HUES64 (cell line): ENCODE results near the gene TSPAN32.
"Not testable (repeated sequence)": the region's sequence is repeated elsewhere in the genome, so short reads cannot be mapped to it uniquely, and the experiment has no call there.

Experiments used
- H3K27ac ChIP-seq: 2 replicates; pipeline ENCODE4 v1.7.0; 2013; ENCODE audit warnings: low read depth, low read length, inconsistent platforms
- H3K27me3 ChIP-seq: 2 replicates; pipeline ENCODE4 v1.6.1; 2013; ENCODE audit warnings: mild to moderate bottlenecking, low read length; ENCODE audit not compliant: insufficient read depth
- H3K36me3 ChIP-seq: 2 replicates; pipeline ENCODE4 v1.6.1; 2013; ENCODE audit warnings: mild to moderate bottlenecking, low read length; ENCODE audit not compliant: insufficient read depth
- H3K4me1 ChIP-seq: 2 replicates; pipeline ENCODE4 v1.6.1; 2013; ENCODE audit warnings: mild to moderate bottlenecking, low read length, moderate library complexity; ENCODE audit not compliant: insufficient read depth
- H3K4me3 ChIP-seq: 2 replicates; pipeline ENCODE4 v1.5.1; 2013; ENCODE audit warnings: mild to moderate bottlenecking, low read length, moderate library complexity
- H3K9ac ChIP-seq: 2 replicates; pipeline ENCODE4 v1.6.1; 2013; ENCODE audit warnings: mild to moderate bottlenecking, low read depth, low read length
- H3K9me3 ChIP-seq: 2 replicates; pipeline ENCODE4 v1.6.1; 2013; ENCODE audit warnings: low read depth, low read length; ENCODE audit not compliant: insufficient read depth
- whole genome bisulfite sequencing: fragments of 150-250, 120-280 bp; methylation state at CpG from one replicate; pipeline ENCODE4 v1.1.7; 2013; ENCODE audit warnings: missing lambda C conversion rate; 5-methylcytosine and 5-hydroxymethylcytosine counted together

Gene TSPAN32

GRCh38 chr11:2355000-2355644, 53.3 kb downstream of the TSPAN32 start:
- Histone ChIP-seq H3K27me3 (0 out of 2 replicates have a peak, but pooled peaks cover 3% of the 10 kb centered on the region), H3K4me3 (no peak overlapping the region), H3K27ac (no peak overlapping the region), H3K9ac (no peak overlapping the region), H3K9me3 (peaks cover 7% of the 10 kb centered on the region), H3K4me1 (no peaks in the 10 kb centered on the region), H3K36me3 (no peaks in the 10 kb centered on the region)
- 75% methylated on average over 7 of the region's 7 CpGs for WGBS

- WGBS: 88% methylated on average over 6 of the region's 8 CpGs
- Histone ChIP-seq H3K4me1 (no peaks in the 10 kb centered on the region), H3K36me3 (no peaks in the 10 kb centered on the region), H3K9me3 (peaks cover 3% of the 10 kb centered on the region; the same call in 1 of the 2 replicates), H3K27ac (no peak overlapping the region), H3K9ac (no peak overlapping the region), H3K4me3 (no peak overlapping the region), H3K27me3 (no peaks in the 10 kb centered on the region)
Measured at GRCh38 chr11:2357246-2357645, 55.4 kb downstream of the TSPAN32 start.

- not testable (repeated sequence) for H3K27ac ChIP-seq, H3K9ac ChIP-seq, H3K9me3 ChIP-seq, H3K4me1 ChIP-seq, H3K36me3 ChIP-seq, H3K27me3 ChIP-seq, H3K4me3 ChIP-seq
- 85% methylated on average over 11 of the region's 13 CpGs for WGBS
Measured at GRCh38 chr11:2357651-2358050, 55.8 kb downstream of the TSPAN32 start.

GRCh38 chr11:2358754-2359442, 57.1 kb downstream of the TSPAN32 start:
- Histone ChIP-seq H3K27ac (no peak overlapping the region), H3K4me1 (no peaks in the 10 kb centered on the region), H3K9ac (no peak overlapping the region), H3K27me3 (no peaks in the 10 kb centered on the region), H3K9me3 (peaks cover 3% of the 10 kb centered on the region; the same call in 1 of the 2 replicates), H3K36me3 (no peaks in the 10 kb centered on the region), H3K4me3 (no peak overlapping the region)
- 91% methylated on average over 11 of the region's 11 CpGs for WGBS

GRCh38 chr11:2359557-2359956, 57.7 kb downstream of the TSPAN32 start:
- Histone ChIP-seq H3K36me3 (no peaks in the 10 kb centered on the region), H3K9me3 (peaks cover 3% of the 10 kb centered on the region; the same call in 1 of the 2 replicates), H3K27me3 (no peaks in the 10 kb centered on the region), H3K9ac (no peak overlapping the region), H3K4me3 (no peak overlapping the region), H3K4me1 (no peaks in the 10 kb centered on the region), H3K27ac (no peak overlapping the region)
- 91% methylated on average over 9 of the region's 9 CpGs for WGBS

- H3K27ac ChIP-seq: no peak overlapping the region
- no peak overlapping the region for H3K9ac ChIP-seq
- peaks cover 3% of the 10 kb centered on the region; the same call in 1 of the 2 replicates for H3K9me3 ChIP-seq
- no peak overlapping the region for H3K4me3 ChIP-seq
- H3K4me1 ChIP-seq: no peaks in the 10 kb centered on the region
- H3K27me3 ChIP-seq: no peaks in the 10 kb centered on the region
- no peaks in the 10 kb centered on the region for H3K36me3 ChIP-seq
- 93% methylated on average over 14 of the region's 14 CpGs for WGBS
Measured at GRCh38 chr11:2360081-2360642, 58.3 kb downstream of the TSPAN32 start.

GRCh38 chr11:2361565-2361964, 59.8 kb downstream of the TSPAN32 start:
- 88% methylated on average over 9 of the region's 9 CpGs for WGBS
- Histone ChIP-seq H3K4me3 (no peak overlapping the region), H3K27me3 (no peaks in the 10 kb centered on the region), H3K36me3 (no peaks in the 10 kb centered on the region), H3K4me1 (no peaks in the 10 kb centered on the region), H3K27ac (no peak overlapping the region), H3K9ac (no peak overlapping the region), H3K9me3 (no peaks in the 10 kb centered on the region)

- H3K27me3 ChIP-seq: no peaks in the 10 kb centered on the region
- no peaks in the 10 kb centered on the region for H3K4me1 ChIP-seq
- H3K9ac ChIP-seq: no peak overlapping the region
- 93% methylated on average over 7 of the region's 7 CpGs for WGBS
- H3K27ac ChIP-seq: no peak overlapping the region
- no peak overlapping the region for H3K4me3 ChIP-seq
- H3K9me3 ChIP-seq: no peaks in the 10 kb centered on the region
- H3K36me3 ChIP-seq: no peaks in the 10 kb centered on the region
Measured at GRCh38 chr11:2362414-2362813, 60.6 kb downstream of the TSPAN32 start.

GRCh38 chr11:2363130-2363529, 61.3 kb downstream of the TSPAN32 start:
- Histone ChIP-seq H3K4me1 (no peaks in the 10 kb centered on the region), H3K9me3 (no peaks in the 10 kb centered on the region), H3K9ac (no peak overlapping the region), H3K4me3 (no peak overlapping the region), H3K27ac (no peak overlapping the region), H3K27me3 (no peaks in the 10 kb centered on the region), H3K36me3 (no peaks in the 10 kb centered on the region)
- 91% methylated on average over 10 of the region's 10 CpGs for WGBS

- H3K9me3 ChIP-seq: no peaks in the 10 kb centered on the region
- H3K36me3 ChIP-seq: no peaks in the 10 kb centered on the region
- H3K4me1 ChIP-seq: no peaks in the 10 kb centered on the region
- H3K4me3 ChIP-seq: no peak overlapping the region
- H3K27me3 ChIP-seq: no peaks in the 10 kb centered on the region
- 90% methylated on average over 15 of the region's 15 CpGs for WGBS
- no peak overlapping the region for H3K27ac ChIP-seq
- H3K9ac ChIP-seq: no peak overlapping the region
Measured at GRCh38 chr11:2363577-2364370, 62.0 kb downstream of the TSPAN32 start.

GRCh38 chr11:2364386-2364785, 62.6 kb downstream of the TSPAN32 start:
- H3K4me1 ChIP-seq, H3K4me3 ChIP-seq, H3K36me3 ChIP-seq, H3K9ac ChIP-seq, H3K27me3 ChIP-seq, H3K27ac ChIP-seq, H3K9me3 ChIP-seq: not testable (repeated sequence)
- WGBS: 96% methylated on average over 12 of the region's 12 CpGs
